Stimulated activated effector memory CD8-positive, alpha-beta T cell treated with anti-CD3 and anti-CD28 coated beads, Interleukin-12 subunit alpha, Interleukin-12 subunit beta, amount 100 ng/mL, for 72 hours (primary cell): ENCODE results near the gene IL2RA.
"Not testable (repeated sequence)": the region's sequence is repeated elsewhere in the genome, so short reads cannot be mapped to it uniquely, and the experiment has no call there.

ENCODE experiments used
- ATAC-seq: fragments of 150-1000 bp; cut with Tn5 transposase; 2 replicates; pipeline ENCODE4 v1.10.0; 2021
- DNase-seq, 2 donors: peaks; one replicate each; pipeline ENCODE4 v3.0.0; 2021 to 2022; ENCODE audit warnings: low spot score in 2 of 2
- H3K27ac Mint-ChIP-seq: one replicate; pipeline ENCODE4 v1.8.0; 2022; ENCODE audit warnings: mild to moderate bottlenecking, mixed read lengths
- H3K36me3 Mint-ChIP-seq: one replicate; pipeline ENCODE4 v1.8.0; 2022; ENCODE audit warnings: mild to moderate bottlenecking, mixed read lengths
- H3K4me1 Mint-ChIP-seq: one replicate; pipeline ENCODE4 v1.8.0; 2022; ENCODE audit warnings: mixed read lengths
- H3K4me3 Mint-ChIP-seq: one replicate; pipeline ENCODE4 v1.8.0; 2022; ENCODE audit warnings: mild to moderate bottlenecking, mixed read lengths
- H3K9me3 Mint-ChIP-seq: one replicate; pipeline ENCODE4 v1.8.0; 2022; ENCODE audit warnings: mixed read lengths

Gene IL2RA

DNA sequence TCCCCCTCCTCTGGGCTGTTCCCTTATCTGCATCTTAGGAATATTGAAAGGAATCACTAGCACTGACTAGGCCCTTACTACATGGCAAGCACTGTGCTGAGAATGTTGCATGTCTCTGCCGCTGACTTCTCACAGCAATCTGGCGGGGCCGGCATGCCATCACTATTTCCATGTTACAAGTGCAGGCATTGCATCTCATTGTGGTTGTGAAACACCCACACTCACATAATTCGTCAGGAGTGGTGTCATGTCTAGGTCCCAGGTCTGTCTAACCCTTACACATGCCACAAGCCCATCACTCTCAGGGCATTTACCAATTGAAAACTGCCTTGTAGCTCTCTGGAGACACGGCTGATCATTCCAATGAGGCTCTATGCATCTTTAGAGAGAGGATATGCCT, 8.5 kb upstream of the IL2RA start:
- Mint-ChIP-seq H3K27ac (peak overlapping the region; percentile 96), H3K4me3 (peak overlapping the region; percentile 75), H3K9me3 (no peaks in the 10 kb centered on the region), H3K36me3 (peaks cover 24% of the 10 kb centered on the region), H3K4me1 (peaks cover 92% of the 10 kb centered on the region)
- ATAC-seq = peak; percentile 75
- peak in 1 of 2 donors; percentile 77 for DNase-seq

DNA sequence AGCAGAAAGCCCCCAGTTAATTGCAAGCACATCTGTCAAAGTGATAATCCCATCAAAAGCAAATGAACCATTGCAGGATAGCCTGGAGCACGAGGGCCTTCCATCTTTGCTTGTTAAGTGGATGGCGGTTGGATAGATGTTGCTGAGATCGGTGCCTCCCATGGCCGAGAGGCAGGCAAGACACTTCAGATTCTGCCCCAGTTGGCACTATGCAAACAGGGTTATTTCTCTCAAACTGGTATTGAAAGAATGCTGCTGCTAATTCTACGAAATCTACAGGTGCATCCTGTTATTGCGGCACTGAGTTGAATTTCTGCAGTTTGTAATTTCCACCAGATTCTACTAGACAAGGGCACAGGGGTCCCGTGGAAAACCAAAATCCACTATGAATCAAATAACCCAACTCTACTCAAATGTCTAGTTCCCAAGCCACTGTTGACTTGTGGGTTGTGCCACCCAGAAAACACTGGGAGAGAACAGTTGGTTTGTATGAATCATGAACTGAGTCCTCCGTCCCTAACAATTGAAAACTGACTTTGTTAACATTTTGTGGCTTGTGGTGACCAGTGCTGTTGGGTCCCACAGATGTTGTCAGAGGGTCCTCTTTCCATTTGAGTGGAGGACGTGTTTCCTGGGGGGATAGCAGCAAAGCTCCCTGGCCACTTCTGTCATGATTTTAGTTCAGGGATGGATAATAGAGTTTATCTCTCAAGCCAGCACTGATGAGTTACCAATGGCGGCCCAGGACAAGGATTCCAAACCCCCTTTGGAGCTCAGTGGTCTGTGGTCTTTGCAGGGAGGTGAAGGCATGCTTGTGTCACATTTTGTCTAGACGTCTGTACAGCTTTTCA, 7.1 kb upstream of the IL2RA start:
- H3K4me3 Mint-ChIP-seq = peak overlapping the region; percentile 75
- no peak for DNase-seq
- peak overlapping the region; percentile 96 for H3K27ac Mint-ChIP-seq

DNA sequence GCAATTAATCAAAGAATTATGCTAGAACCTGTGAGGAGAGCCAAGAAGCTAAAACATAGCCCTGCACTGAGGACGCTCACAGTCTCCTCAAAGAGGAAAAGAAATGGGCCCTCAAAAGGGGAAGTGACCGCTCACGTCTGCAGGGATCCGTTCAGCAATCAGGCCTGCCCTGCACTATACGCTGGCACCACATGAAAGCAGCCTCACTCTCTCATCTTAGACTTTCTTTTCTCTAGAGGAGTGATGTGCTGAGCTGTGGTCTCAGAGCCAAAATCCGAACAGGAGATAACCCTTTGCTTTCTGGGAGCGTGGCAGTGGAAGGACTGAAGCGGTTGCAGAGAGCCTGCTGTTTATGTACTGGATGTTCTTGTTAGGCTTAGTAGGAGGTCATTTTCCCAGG, 6.3 kb upstream of the IL2RA start:
- Mint-ChIP-seq H3K27ac (peak overlapping the region; percentile 96), H3K4me3 (peak overlapping the region; percentile 75), H3K9me3 (no peaks in the 10 kb centered on the region), H3K4me1 (peaks cover 95% of the 10 kb centered on the region), H3K36me3 (peaks cover 35% of the 10 kb centered on the region)
- no peak for DNase-seq
- no peak for ATAC-seq

More for the DNA sequence above, 7.1 kb upstream of the IL2RA start:
- H3K9me3 Mint-ChIP-seq = no peaks in the 10 kb centered on the region
- peaks cover 29% of the 10 kb centered on the region for H3K36me3 Mint-ChIP-seq
- H3K4me1 Mint-ChIP-seq = peaks cover 95% of the 10 kb centered on the region
- ATAC-seq = peak; percentile 38

DNA sequence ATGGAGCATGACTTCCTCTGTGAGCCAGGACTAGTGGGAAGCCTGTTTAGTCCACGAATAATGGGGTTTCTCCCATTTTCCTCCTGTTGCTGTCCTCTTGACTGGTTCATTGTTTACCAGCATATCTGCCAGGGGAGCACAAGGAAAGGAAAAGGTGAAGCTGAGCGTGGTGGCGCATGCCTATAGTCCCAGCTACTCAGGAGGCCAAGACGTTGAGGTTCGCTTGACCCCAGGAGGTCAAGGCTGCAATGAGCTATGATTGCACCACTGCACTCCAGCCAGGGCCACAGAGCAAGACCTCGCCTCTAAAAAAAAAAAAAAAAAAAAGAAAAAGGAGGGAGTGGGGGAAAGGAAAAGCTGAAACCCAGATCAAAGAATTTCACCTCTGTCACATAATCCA, 5.8 kb upstream of the IL2RA start:
- H3K36me3 Mint-ChIP-seq = peaks cover 36% of the 10 kb centered on the region
- DNase-seq = no peak

DNA sequence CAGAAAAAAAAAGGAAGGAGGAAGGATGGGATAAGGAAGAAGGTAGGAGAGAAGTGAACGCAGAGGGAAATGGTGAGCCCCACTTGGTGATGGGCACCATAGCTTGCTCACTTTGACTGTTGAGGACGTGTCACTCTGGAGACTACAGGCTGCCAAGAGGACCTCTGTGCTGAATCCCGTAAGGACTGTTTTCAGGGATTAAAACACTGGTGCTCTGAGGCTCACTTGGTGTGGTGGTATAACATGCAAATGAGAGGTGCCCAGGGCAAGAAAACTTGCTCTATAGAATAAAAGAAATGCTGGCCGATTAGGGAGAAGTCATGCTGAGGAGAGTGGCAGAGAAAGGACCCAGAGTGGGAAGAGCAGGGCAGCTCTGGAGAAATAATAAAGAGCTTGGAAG, 5.3 kb upstream of the IL2RA start:
- Mint-ChIP-seq H3K4me1 (peaks cover 94% of the 10 kb centered on the region), H3K36me3 (peaks cover 40% of the 10 kb centered on the region)

More for the DNA sequence above, 5.8 kb upstream of the IL2RA start:
- no peak for ATAC-seq
- no peak overlapping the region for H3K27ac Mint-ChIP-seq
- peaks cover 92% of the 10 kb centered on the region for H3K4me1 Mint-ChIP-seq
- H3K9me3 Mint-ChIP-seq = no peaks in the 10 kb centered on the region
- peak overlapping the region; percentile 75 for H3K4me3 Mint-ChIP-seq

DNA sequence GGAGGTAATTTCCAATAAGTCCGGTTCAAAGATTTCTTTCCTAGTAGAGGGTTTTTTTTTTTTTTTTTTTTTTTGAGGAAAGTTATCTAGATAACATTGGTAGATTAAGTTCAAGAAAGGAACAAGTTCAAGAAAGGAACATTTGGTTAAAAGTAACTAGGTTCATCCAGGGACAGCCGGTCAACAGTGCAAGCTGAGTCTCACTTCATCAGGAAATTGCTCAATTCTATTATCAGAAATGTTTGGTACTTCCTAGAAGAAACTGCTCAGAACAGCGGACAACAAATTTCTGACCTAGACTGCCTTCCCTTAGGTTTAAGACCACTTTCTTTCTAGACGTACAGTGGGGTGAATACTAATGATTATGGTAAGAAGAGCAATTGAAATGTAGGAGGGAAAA, 3.7 kb upstream of the IL2RA start:
- ATAC-seq = peak; percentile 33
- Mint-ChIP-seq H3K36me3 (peaks cover 50% of the 10 kb centered on the region), H3K9me3 (no peaks in the 10 kb centered on the region), H3K4me1 (peaks cover 82% of the 10 kb centered on the region), H3K4me3 (peak overlapping the region; percentile 90), H3K27ac (peak overlapping the region; percentile 90)
- DNase-seq = no peak

More for the DNA sequence above, 5.3 kb upstream of the IL2RA start:
- ATAC-seq (no peak), DNase-seq (no peak)
- peak overlapping the region; percentile 75 for H3K4me3 Mint-ChIP-seq
- no peak overlapping the region for H3K27ac Mint-ChIP-seq
- H3K9me3 Mint-ChIP-seq = no peaks in the 10 kb centered on the region

DNA sequence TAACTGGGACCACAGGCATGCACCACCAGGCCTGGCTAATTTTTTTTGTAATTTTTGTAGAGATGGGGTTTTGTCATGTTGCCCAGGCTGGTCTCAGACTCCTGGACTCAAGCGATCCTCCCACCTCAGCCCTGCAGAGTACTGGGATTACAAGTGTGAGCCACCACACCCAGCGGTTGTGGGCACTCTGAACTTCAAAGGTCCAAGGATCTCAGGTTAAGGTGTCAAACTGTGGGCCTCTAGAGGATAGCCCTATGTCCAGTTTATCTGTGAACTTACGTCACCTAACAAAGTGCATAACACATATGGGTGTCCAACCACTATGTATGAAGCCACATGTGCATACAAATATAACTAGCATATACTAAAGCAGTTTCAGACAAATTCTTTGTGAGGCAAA, 3.2 kb upstream of the IL2RA start:
- ATAC-seq (peak; percentile 3), DNase-seq (peak in 1 of 2 donors; percentile 76)
- H3K9me3 Mint-ChIP-seq = no peaks in the 10 kb centered on the region
- peak overlapping the region; percentile 90 for H3K27ac Mint-ChIP-seq
- peak overlapping the region; percentile 90 for H3K4me3 Mint-ChIP-seq
- H3K36me3 Mint-ChIP-seq = peaks cover 50% of the 10 kb centered on the region
- peaks cover 78% of the 10 kb centered on the region for H3K4me1 Mint-ChIP-seq

DNA sequence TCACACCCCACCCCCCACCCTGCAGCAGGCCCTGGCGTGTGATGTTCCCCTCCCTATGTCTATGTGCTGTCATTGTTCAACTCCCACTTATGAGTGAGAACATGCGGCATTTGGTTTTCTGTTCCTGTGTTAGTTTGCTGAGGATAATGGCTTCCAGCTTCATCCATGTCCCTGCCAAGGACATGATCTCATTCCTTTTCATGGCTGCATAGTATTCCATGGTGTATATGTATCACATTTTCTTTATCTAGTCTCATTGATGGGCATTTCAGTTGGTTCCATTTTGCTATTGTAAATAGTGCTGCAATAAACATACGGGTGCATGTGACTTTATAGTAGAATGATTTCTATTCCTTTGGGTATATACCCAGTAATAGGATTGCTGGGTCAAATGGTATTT, 2.6 kb upstream of the IL2RA start:
- peak overlapping the region; percentile 90 for H3K4me3 Mint-ChIP-seq
- H3K9me3 Mint-ChIP-seq, ATAC-seq, DNase-seq: not testable (repeated sequence)
- peak overlapping the region; percentile 90 for H3K27ac Mint-ChIP-seq
- peaks cover 71% of the 10 kb centered on the region for H3K4me1 Mint-ChIP-seq
- H3K36me3 Mint-ChIP-seq = peaks cover 51% of the 10 kb centered on the region

DNA sequence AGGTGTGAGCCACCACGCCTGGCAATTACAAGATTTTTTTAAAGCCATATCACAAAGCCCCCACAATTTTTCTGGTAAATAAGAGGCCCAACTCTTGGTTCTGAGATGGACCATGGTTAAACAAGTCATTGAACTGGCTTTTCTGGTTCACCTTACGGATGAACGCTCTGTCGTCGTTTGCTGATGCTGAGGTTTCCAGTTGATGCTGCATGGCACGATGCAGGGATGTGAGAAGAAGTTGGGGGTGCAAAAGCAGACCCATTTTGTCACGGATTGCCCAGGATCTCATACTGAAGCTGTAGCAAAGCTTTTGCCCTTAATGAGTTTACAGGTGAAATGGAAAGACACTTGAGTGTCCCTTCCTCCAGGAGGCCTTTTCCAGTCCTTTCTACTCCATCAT, 2.0 kb upstream of the IL2RA start:
- no peak for ATAC-seq
- DNase-seq = peak in 1 of 2 donors; percentile 46
- Mint-ChIP-seq H3K4me1 (peaks cover 65% of the 10 kb centered on the region), H3K36me3 (peaks cover 57% of the 10 kb centered on the region), H3K27ac (peak overlapping the region; percentile 90), H3K4me3 (peak overlapping the region; percentile 90), H3K9me3 (no peaks in the 10 kb centered on the region)

DNA sequence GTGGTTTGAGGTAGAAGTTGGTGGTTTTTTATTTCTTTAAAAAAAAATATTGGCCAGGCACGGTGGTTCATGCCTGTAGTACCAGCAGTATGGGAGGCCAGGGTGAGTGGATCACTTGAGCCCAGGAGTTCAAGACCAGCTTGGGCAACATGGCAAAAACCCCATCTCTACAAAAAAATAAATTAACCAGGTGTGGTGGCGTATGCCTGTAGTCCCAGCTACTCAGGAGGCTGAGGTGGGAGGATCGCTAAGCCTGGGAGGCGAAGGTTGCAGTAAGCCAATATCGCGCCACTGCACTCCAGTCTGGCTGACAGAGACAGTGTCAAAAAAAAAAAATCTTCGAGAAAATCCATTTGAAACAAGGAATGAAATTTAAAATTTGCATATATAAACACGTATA, 1.1 kb downstream of the IL2RA start:
- Mint-ChIP-seq H3K4me1 (peaks cover 62% of the 10 kb centered on the region), H3K4me3 (peak overlapping the region; percentile 90), H3K9me3 (no peaks in the 10 kb centered on the region), H3K36me3 (peaks cover 85% of the 10 kb centered on the region), H3K27ac (peak overlapping the region; percentile 100)
- no peak for ATAC-seq
- peak in 1 of 2 donors; percentile 52 for DNase-seq

DNA sequence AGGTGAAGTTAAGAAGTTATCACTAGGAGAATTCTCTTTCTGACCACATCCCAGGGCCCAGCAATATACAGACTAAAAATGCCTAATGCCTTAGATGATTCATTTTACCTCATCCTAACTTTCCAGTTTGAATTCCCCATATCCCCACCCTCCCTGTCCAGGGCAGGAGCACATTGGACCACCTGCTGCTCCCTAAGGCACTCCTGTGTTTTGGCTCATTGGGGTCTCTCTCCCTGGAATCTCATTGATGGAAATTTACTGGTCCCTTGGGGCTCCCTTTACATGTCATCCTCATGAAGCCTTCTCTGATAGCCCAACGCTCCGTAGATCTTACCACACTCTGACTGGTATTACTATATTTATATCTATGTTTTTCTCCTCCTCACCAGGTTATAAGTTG, 2.7 kb downstream of the IL2RA start:
- DNase-seq (peak in 1 of 2 donors; percentile 54), ATAC-seq (no peak)
- peak overlapping the region; percentile 90 for H3K4me3 Mint-ChIP-seq
- H3K4me1 Mint-ChIP-seq = peaks cover 57% of the 10 kb centered on the region
- H3K36me3 Mint-ChIP-seq = peaks cover 90% of the 10 kb centered on the region
- peak overlapping the region; percentile 100 for H3K27ac Mint-ChIP-seq
- H3K9me3 Mint-ChIP-seq = no peaks in the 10 kb centered on the region

DNA sequence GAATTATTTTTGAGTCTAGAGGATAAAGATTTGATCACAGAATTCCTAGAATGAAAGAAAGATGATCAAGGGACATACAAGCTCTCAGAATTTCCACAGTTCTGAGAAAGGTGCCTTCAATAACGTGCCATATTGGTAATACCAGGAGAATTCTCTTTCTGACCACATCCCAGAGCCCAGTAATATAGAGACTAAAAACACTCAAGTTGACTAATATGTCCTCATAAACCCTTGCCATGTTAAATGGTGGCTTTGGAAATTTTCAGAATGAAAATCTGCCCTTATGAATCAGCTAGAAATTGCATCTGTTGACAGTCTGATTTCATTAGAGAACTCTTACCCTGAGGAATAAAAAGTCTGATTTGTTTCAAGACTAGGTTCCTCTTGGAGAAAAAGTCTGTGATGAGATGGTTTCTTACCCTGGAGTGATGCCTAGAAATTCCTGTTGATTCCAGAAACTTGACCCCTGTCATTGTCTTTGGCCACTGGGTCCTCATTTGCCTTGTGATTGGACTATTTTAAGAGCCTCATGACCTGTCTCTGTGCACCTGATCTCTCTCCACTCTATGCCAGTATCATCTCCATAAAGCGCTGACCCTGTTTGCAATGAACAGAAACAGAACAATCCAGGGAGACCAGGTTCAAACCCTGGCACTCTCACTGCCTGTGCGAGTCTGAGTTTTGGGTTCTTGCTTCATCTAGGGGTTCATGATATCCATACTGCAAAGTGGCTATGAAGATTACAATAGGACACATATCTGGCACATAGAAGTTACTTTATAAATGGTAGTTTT, 3.3 kb downstream of the IL2RA start:
- DNase-seq = peak in 1 of 2 donors; percentile 74
- peak overlapping the region; percentile 100 for H3K27ac Mint-ChIP-seq
- peak overlapping the region; percentile 90 for H3K4me3 Mint-ChIP-seq
- peaks cover 57% of the 10 kb centered on the region for H3K4me1 Mint-ChIP-seq
- peak; percentile 72 for ATAC-seq
- peaks cover 93% of the 10 kb centered on the region for H3K36me3 Mint-ChIP-seq
- no peaks in the 10 kb centered on the region for H3K9me3 Mint-ChIP-seq

DNA sequence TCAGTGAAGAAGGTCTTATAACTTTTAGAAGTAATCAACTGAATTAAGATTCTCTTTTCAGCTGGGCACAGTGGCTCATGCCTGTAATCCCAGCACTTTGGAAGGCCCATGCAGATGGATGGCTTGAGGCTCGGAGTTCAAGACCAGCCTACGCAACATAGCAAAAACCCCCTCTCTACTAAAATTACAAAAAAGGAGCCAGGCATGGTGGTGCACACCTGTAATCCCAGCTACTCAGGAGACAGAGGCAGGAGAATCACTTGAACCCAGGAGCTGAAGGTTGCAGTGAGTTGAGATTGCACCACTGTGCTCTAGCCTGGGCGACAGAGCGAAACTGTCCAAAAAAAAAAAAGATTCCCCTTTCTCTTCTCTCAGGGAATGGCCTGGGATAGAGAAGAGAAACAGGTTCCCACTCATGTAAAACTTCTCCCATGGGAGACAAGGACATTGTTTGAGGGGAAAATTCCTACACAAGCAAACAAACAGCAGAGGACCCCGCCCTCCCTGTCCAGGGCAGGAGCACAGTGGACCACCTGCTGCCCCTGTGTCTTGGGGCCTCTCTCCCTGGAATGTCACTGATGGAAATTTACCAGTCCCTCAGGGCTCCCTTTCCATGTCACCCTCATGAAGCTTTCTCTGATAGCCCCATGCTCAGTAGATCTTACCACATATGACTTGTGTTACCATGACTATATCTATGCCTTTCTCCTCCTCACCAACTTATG, 5.6 kb downstream of the IL2RA start:
- Mint-ChIP-seq H3K36me3 (peaks cover 98% of the 10 kb centered on the region), H3K4me1 (peaks cover 63% of the 10 kb centered on the region), H3K27ac (peak overlapping the region; percentile 100), H3K9me3 (no peaks in the 10 kb centered on the region), H3K4me3 (peak overlapping the region; percentile 90)
- ATAC-seq (no peak), DNase-seq (peak in 1 of 2 donors; percentile 50)

DNA sequence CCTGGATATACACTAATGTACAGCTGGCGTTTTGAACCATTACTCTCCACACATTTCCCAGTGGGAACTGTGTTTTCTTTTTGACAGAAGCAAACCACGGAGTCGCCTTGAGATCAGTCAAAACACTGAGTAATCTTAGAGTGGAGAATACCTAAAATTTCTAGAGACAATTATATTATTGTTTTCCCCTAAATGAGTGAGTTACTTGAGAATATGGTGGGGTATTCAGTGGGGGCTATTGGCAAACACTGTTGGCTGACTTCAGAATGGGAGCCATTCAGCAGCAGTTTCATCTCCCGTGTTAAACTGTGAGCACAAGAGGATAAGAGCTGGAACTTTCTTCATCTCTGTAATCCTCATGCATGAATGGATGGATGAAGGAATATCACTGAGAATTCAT, 6.2 kb downstream of the IL2RA start:
- ATAC-seq (no peak), DNase-seq (no peak)
- Mint-ChIP-seq H3K9me3 (no peaks in the 10 kb centered on the region), H3K4me3 (peak overlapping the region; percentile 90), H3K36me3 (peaks cover 98% of the 10 kb centered on the region), H3K4me1 (peaks cover 66% of the 10 kb centered on the region), H3K27ac (peak overlapping the region; percentile 100)

DNA sequence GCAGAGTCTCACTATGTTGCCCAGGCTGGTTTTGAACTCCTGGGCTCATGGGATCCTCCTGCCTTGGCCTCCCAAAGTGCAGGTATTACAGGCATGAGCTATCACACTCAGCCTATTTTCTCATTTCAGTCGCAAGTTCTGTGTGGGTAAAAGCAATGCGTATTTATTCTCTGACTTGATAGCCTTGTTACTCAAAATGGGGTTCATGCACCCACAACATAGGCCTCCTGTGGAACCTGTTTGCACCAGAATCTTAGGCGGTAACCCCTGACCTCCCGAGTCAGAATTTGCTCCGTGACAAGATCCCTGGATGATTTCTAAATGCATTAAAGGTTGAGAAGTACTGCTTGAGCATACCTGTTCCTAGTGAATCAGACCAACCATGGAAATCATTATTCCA, 7.3 kb downstream of the IL2RA start:
- Mint-ChIP-seq H3K9me3 (no peaks in the 10 kb centered on the region), H3K36me3 (peaks cover 98% of the 10 kb centered on the region), H3K4me1 (peaks cover 77% of the 10 kb centered on the region), H3K27ac (peak overlapping the region; percentile 97), H3K4me3 (peak overlapping the region; percentile 79)
- DNase-seq (peak; percentile 2 to 51), ATAC-seq (no peak)
